ENCODE measurements around the gene KIF19. TPM values are rescaled to one million over a fixed set of nuclear protein-coding genes. Genes with fewer than 3 reads are reported as not detected.
A peak's percentile ranks its signal among the peaks of the same experiment; 100 is the strongest.

The KIF19 gene
- polyA plus RNA-seq, 3 donors from 2014 or later = 1.9 to 6.1 (median 4.1) TPM

- DNase-seq = no peak
- Mint-ChIP-seq H3K36me3 (no peaks in the 10 kb centered on the region), H3K4me3 (no peak overlapping the region), H3K27me3 (ENCODE audit: low read depth in 3 of 3) (peaks cover 1 to 3% (median 3%) of the 10 kb centered on the region in 3 donors), H3K27ac (no peak overlapping the region), H3K4me1 (no peaks in the 10 kb centered on the region), H3K9me3 (no peaks in the 10 kb centered on the region)
Measured at GRCh38 chr17:74317071-74317470, 9.0 kb upstream of the KIF19 start.

DNA sequence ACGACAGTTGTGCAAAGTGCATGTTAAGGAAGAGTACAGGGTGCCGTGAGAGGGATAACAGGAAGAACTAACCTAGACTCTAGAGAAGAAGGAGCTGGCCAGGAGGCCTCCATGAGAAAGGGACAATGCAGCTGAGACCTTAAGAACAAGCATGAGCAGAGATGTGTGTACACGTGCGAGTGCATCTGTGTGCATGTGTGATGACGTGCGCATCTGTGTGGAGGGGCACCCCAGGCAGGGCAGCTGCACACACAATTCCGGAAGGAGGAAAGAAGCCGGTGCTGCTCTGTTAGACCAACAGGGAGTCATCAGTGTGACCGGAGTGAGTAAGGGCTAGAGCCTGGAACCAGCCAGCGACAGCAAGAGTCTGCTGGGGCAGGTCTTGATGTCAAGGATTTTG lies 7.6 kb upstream of the KIF19 start:
- Mint-ChIP-seq H3K36me3 (no peaks in the 10 kb centered on the region), H3K9me3 (no peaks in the 10 kb centered on the region), H3K27ac (no peak overlapping the region), H3K4me3 (no peak overlapping the region), H3K27me3 (ENCODE audit: low read depth in 3 of 3) (peaks cover 1 to 6% (median 2%) of the 10 kb centered on the region in 3 donors), H3K4me1 (no peaks in the 10 kb centered on the region)
- DNase-seq = no peak

- Mint-ChIP-seq H3K27me3 (ENCODE audit: low read depth in 3 of 3) (peaks cover 0 to 8% (median 4%) of the 10 kb centered on the region in 3 donors), H3K27ac (no peak overlapping the region), H3K36me3 (no peaks in the 10 kb centered on the region), H3K4me3 (peak overlapping the region in 1 of 5 donors; percentile 71), H3K4me1 (peaks cover 23 to 38% of the 10 kb centered on the region in 2 donors), H3K9me3 (no peaks in the 10 kb centered on the region)
- no peak for DNase-seq
Measured at GRCh38 chr17:74324521-74324920, 1.5 kb upstream of the KIF19 start.

DNA sequence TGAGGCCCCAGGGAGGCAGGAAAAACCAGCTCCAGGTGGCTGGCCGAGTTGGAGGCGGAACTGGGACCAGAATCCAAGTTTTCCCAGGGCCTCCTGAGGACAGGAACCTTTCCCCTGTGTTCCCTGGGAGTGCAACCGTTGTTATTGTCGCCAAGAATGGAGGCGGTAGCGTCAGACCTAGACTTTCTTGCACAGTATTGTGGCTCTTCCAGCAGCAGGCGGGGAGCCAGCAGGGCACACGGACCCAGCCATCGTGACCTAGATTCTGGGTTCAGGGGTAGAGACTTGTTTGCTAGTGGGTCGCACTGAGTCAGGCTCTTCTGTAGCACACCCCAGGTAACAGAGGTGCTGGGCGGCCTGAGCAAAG lies 667 bp upstream of the KIF19 start:
- Mint-ChIP-seq H3K27me3 (ENCODE audit: low read depth in 3 of 3) (peaks cover 0 to 9% (median 4%) of the 10 kb centered on the region in 3 donors), H3K4me3 (peak overlapping the region; percentile 40 to 71 (median 65)), H3K9me3 (no peaks in the 10 kb centered on the region), H3K27ac (peak overlapping the region in 1 of 6 donors; percentile 21), H3K4me1 (peaks cover 28 to 45% of the 10 kb centered on the region in 2 donors), H3K36me3 (no peaks in the 10 kb centered on the region)
- peak in 1 of 3 donors; percentile 9 for DNase-seq

- peak overlapping the region in 5 of 6 donors; percentile 21 to 75 (median 66) for H3K27ac Mint-ChIP-seq
- H3K9me3 Mint-ChIP-seq = no peaks in the 10 kb centered on the region
Measured at GRCh38 chr17:74326506-74326905, 480 bp downstream of the KIF19 start.

DNA sequence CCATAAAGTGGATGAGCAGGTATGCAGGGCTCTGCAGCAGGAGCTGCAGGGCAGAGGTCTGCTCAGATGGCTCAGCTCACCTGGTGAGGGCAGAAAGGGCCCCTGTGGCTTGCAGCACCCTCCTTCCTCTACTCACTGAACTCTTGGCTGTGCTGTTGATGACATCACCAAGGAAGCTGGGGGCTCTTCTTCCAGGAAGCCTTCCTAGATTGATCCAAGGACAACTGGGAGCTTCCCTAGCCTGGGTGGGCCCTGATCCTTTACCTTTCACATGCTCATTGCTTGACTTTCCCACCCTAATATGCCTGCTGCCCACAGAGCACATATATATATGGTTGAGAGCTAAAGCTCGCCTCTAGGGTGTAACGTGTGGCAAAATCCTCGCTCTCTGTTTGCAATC lies 2.5 kb downstream of the KIF19 start:
- Mint-ChIP-seq H3K36me3 (no peaks in the 10 kb centered on the region), H3K9me3 (no peaks in the 10 kb centered on the region)

More at GRCh38 chr17:74326506-74326905, 480 bp downstream of the KIF19 start:
- Mint-ChIP-seq H3K4me1 (peaks cover 28 to 45% of the 10 kb centered on the region in 2 donors), H3K36me3 (no peaks in the 10 kb centered on the region), H3K27me3 (ENCODE audit: low read depth in 3 of 3) (peaks cover 0 to 9% (median 4%) of the 10 kb centered on the region in 3 donors), H3K4me3 (peak overlapping the region; percentile 45 to 76 (median 69))
- DNase-seq = no peak

DNA sequence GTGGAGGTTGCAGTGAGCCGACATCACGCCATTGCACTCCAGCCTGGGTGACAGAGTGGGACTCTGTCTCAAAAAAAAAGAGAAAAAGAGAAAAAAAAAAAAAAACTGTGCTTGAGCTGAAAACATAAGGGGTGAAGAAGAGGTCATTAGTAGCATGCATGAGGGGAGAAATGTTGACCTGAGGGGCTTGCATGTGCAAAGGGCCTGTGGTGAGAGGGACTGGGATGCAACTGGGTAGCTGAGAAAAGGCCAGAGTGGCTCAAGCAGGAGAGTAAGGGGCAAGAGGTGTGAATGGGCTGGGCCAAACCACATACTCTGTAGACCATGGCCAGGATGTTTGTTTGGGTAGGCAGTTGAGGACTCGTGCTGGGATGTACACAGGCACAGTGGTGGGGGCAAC lies 3.4 kb downstream of the KIF19 start:
- no peak for DNase-seq
- H3K4me3 Mint-ChIP-seq = peak overlapping the region; percentile 19 to 52 (median 33)
- peak overlapping the region; percentile 5 to 85 (median 46) for H3K27ac Mint-ChIP-seq

More for the DNA sequence above, 2.5 kb downstream of the KIF19 start:
- Mint-ChIP-seq H3K27me3 (ENCODE audit: low read depth in 3 of 3) (peaks cover 0 to 5% (median 2%) of the 10 kb centered on the region in 3 donors), H3K4me1 (peaks cover 28 to 45% of the 10 kb centered on the region in 2 donors), H3K27ac (peak overlapping the region in 5 of 6 donors; percentile 5 to 73 (median 43)), H3K4me3 (peak overlapping the region in 4 of 5 donors; percentile 14 to 52 (median 30))
- DNase-seq = no peak

GRCh38 chr17:74330446-74330845 lies 4.4 kb downstream of the KIF19 start:
- no peak overlapping the region for H3K27ac Mint-ChIP-seq
- H3K36me3 Mint-ChIP-seq = no peaks in the 10 kb centered on the region
- H3K4me1 Mint-ChIP-seq = peaks cover 28 to 41% of the 10 kb centered on the region in 2 donors
- H3K27me3 Mint-ChIP-seq (ENCODE audit: low read depth in 3 of 3) = peaks cover 0 to 2% (median 0%) of the 10 kb centered on the region in 3 donors
- no peaks in the 10 kb centered on the region for H3K9me3 Mint-ChIP-seq
- H3K4me3 Mint-ChIP-seq = no peak overlapping the region
- DNase-seq = no peak

More for the DNA sequence above, 3.4 kb downstream of the KIF19 start:
- no peaks in the 10 kb centered on the region for H3K36me3 Mint-ChIP-seq
- H3K4me1 Mint-ChIP-seq = peaks cover 28 to 45% of the 10 kb centered on the region in 2 donors
- H3K27me3 Mint-ChIP-seq (ENCODE audit: low read depth in 3 of 3) = peaks cover 0 to 5% (median 2%) of the 10 kb centered on the region in 3 donors
- no peaks in the 10 kb centered on the region for H3K9me3 Mint-ChIP-seq

DNA sequence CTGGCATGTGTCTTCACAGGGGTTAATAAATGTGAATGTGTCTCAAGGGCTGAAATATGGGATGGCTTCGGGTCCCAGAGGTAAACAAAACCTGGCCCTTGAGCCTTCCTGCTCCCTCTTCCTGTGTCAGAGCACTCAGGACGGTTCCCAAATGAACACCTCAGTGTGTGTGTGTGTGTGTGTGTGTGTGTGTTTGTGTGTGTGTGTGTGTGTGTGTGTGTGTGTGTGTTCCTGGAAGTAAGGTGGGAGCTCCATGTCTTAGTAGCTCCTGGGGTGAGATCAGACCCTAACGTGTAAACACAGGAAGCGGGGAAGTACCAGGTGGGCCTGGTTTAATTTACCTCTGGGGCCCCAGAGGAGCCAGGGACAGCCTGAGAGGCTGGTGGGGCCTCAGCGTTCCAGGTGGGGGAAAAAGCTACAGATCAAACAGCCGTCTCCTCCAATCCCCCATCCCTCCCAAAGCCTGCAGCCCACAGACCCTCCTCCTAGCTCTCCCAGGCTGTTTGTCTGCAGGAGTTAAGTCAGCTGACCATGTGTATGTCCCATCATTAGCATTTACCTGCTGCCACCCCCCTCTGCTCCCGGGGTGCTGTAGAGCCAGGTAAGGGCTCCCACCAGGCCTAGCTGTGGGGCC lies 6.1 kb downstream of the KIF19 start:
- Mint-ChIP-seq H3K9me3 (no peaks in the 10 kb centered on the region), H3K4me3 (no peak overlapping the region), H3K27me3 (ENCODE audit: low read depth in 3 of 3) (peaks cover 0 to 2% (median 0%) of the 10 kb centered on the region in 3 donors), H3K4me1 (peaks cover 20 to 29% of the 10 kb centered on the region in 2 donors), H3K36me3 (no peaks in the 10 kb centered on the region), H3K27ac (no peak overlapping the region)
- no peak for DNase-seq

DNA sequence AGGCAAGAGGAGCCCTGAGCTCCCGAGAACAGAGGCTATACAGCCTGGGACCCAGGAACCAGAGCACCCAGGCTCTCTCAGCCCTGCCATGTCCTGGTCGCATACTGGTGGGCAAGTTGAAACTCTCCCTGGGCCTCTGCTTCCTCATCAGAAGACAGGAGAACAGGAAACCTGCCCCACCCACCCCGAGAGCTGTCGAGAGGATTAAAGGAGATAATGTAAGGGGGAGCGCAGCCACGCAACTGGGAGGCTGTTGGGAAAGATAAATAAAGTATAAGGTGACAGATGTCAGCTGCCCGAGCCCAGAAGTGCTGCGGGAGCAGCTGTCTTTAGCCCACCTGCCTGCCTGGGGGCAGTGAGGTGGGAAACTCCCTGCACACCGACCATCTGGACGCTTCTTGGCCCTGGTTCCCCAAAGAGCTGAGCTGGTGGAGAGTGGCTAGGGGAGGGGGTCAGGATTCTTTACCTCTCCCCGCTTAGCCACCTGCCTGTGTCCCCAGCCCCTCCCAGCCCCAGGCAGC lies 6.8 kb downstream of the KIF19 start:
- Mint-ChIP-seq H3K9me3 (no peaks in the 10 kb centered on the region), H3K4me3 (no peak overlapping the region), H3K27me3 (ENCODE audit: low read depth in 3 of 3) (peaks cover 0 to 2% (median 1%) of the 10 kb centered on the region in 3 donors), H3K4me1 (peaks cover 17 to 22% of the 10 kb centered on the region in 2 donors), H3K27ac (no peak overlapping the region), H3K36me3 (no peaks in the 10 kb centered on the region)
- no peak for DNase-seq

DNA sequence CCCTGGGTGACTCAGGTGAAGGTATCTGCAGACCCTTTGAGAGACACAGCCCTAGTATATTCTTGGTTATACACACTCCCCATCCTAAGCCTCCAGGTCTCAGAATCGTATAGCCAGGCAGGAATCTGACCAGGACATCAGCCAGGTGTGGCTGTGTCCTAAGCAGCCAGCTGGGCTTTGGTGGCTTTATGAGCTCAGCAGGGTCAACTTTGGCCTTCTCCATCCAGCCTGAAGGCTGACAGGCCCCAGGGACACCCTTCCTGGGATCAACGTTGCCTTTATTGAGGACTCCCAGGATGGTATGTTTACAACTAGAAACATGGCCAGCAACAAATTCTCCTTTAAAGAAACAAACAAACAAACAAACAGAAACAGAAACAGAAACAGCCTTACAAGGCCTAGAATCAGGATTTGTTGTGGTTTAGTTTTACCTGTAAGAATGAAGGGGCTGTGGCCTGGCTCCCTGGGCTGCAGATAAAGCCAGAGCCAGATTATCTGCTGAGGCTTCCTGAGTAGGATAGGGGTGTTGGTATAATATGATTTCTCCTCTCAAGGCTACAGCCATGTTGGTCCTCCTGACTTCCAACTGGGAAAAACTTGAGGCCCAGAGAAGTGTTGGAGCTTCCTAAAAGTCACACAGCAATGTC lies 8.5 kb downstream of the KIF19 start:
- H3K4me1 Mint-ChIP-seq = peaks cover 5 to 8% of the 10 kb centered on the region in 2 donors
- H3K9me3 Mint-ChIP-seq = no peaks in the 10 kb centered on the region
- no peaks in the 10 kb centered on the region for H3K36me3 Mint-ChIP-seq
- DNase-seq = no peak
- H3K27me3 Mint-ChIP-seq (ENCODE audit: low read depth in 3 of 3) = peaks cover 0 to 1% (median 1%) of the 10 kb centered on the region in 3 donors
- no peak overlapping the region for H3K27ac Mint-ChIP-seq
- H3K4me3 Mint-ChIP-seq = no peak overlapping the region

GRCh38 chr17:74335529-74336062 lies 9.6 kb downstream of the KIF19 start:
- Mint-ChIP-seq H3K27ac (no peak overlapping the region), H3K4me3 (no peak overlapping the region), H3K36me3 (no peaks in the 10 kb centered on the region), H3K9me3 (no peaks in the 10 kb centered on the region), H3K4me1 (no peaks in the 10 kb centered on the region), H3K27me3 (ENCODE audit: low read depth in 3 of 3) (peaks cover 0 to 2% (median 1%) of the 10 kb centered on the region in 3 donors)
- DNase-seq = no peak

- H3K27me3 Mint-ChIP-seq (ENCODE audit: low read depth in 3 of 3) = peaks cover 0 to 2% (median 1%) of the 10 kb centered on the region in 3 donors
- no peaks in the 10 kb centered on the region for H3K36me3 Mint-ChIP-seq
- H3K4me3 Mint-ChIP-seq = no peak overlapping the region
- no peaks in the 10 kb centered on the region for H3K4me1 Mint-ChIP-seq
- H3K9me3 Mint-ChIP-seq = no peaks in the 10 kb centered on the region
- no peak overlapping the region for H3K27ac Mint-ChIP-seq
- DNase-seq = no peak
Measured at GRCh38 chr17:74336307-74336706, 10.3 kb downstream of the KIF19 start.
